HCT116 (cell line): ENCODE data around the gene TMEM141. TPM values are rescaled to one million over a fixed set of nuclear protein-coding genes. Genes with fewer than 3 reads are reported as not detected.

ENCODE experiments used
- ATAC-seq: fragments of 200-7000 bp; cut with Tn5 transposase; 2 replicates; pipeline ENCODE4 v1.9.1; 2020; ENCODE audit warnings: mild to moderate bottlenecking, moderate library complexity
- BruUV-seq: library from RNA; stranded (reverse); fragments of 400-500 nt; replicated peaks from 2 replicates; lab custom pipeline; 2021; lab: Mats Ljungman, UMichigan
- CTCF ChIA-PET: fragments of 300-600 bp; sonication (Branson Sonifier 250); formaldehyde crosslinking; loops from one replicate; lab custom pipeline; 2021; ENCODE audit warnings: antibody characterized with exemption; lab: Charles Lee
- POLR2A ChIA-PET: fragments of 300-600, 350-600 bp; sonication (Branson Sonifier 250); formaldehyde crosslinking; loops from one replicate; lab custom pipeline; 2021; ENCODE audit warnings: antibody characterized with exemption; lab: Charles Lee
- RAD21 ChIA-PET, 2 experiments: fragments of 300-600 bp; sonication (Branson Sonifier 250); formaldehyde crosslinking; loops; one replicate each; lab custom pipeline; 2023; ENCODE audit warnings: low total read pairs in 2 of 2; ENCODE audit not compliant: uncharacterized antibody in 2 of 2, unreplicated experiment in 2 of 2, low non-redundant PET in 1 of 2; lab: Charles Lee
- DNase-seq: peaks from one replicate; pipeline ENCODE4 v3.0.0-alpha.2; 2010; ENCODE audit warnings: low read depth, low spot score
- H2AFZ ChIP-seq: fragments of 200-600 bp; shearing (Covaris generic), sonication (generic); 2 replicates; pipeline ENCODE4 v1.6.1; 2017; ENCODE audit warnings: low read depth, mixed run types, mixed read lengths, antibody characterized with exemption, low read length; ENCODE audit not compliant: poor library complexity, severe bottlenecking
- H3K27ac ChIP-seq: 2 replicates; pipeline ENCODE4 v1.5.1; 2012; ENCODE audit warnings: low read depth, low read length
- H3K27me3 ChIP-seq: fragments of 200-600 bp; sonication (generic); 2 replicates; pipeline ENCODE4 v1.6.1; 2016; ENCODE audit warnings: mixed run types, low read length, mixed read lengths; ENCODE audit not compliant: insufficient read depth
- H3K36me3 ChIP-seq, 2 experiments: fragments of 200-500 bp in 1 of 2; fragments of 200-600 bp in 1 of 2; sonication (Bioruptor generic) in 1 of 2; sonication (generic) in 1 of 2; 2 replicates each; pipeline versions ENCODE4 v1.5.1 to v1.6.1; 2014 to 2016; ENCODE audit warnings: low read length in 2 of 2, inconsistent platforms in 1 of 2, mixed read lengths in 1 of 2, mixed run types in 1 of 2; ENCODE audit not compliant: insufficient read depth in 2 of 2, control insufficient read depth in 1 of 2
- H3K4me1 ChIP-seq, 2 experiments: fragments of 200-600 bp in 1 of 2; sonication (generic) in 1 of 2; 2 replicates each; pipeline versions ENCODE4 v1.5.1 to v1.6.1; 2012 to 2017; ENCODE audit warnings: low read length in 2 of 2, inconsistent platforms in 1 of 2, mild to moderate bottlenecking in 1 of 2, mixed read lengths in 1 of 2, mixed run types in 1 of 2, moderate library complexity in 1 of 2; ENCODE audit not compliant: insufficient read depth in 2 of 2, control insufficient read depth in 1 of 2
- H3K4me2 ChIP-seq: fragments of 200-600 bp; sonication (generic); 2 replicates; pipeline ENCODE4 v1.6.1; 2017; ENCODE audit warnings: mixed run types, low read length, mixed read lengths
- H3K4me3 ChIP-seq, 2 experiments: fragments of 200-600 bp in 1 of 2; sonication (generic) in 1 of 2; replicated peaks in 1 of 2; 2 replicates each; pipeline ENCODE4 v1.5.1; 2011 to 2016; ENCODE audit warnings: low read length in 2 of 2, control low read depth in 1 of 2, low read depth in 1 of 2, mild to moderate bottlenecking in 1 of 2, mixed read lengths in 1 of 2, mixed run types in 1 of 2
- H3K79me2 ChIP-seq: fragments of 200-600 bp; sonication (generic); 2 replicates; pipeline ENCODE4 v1.6.1; 2017; ENCODE audit warnings: mild to moderate bottlenecking, mixed run types, low read length, moderate library complexity, mixed read lengths; ENCODE audit not compliant: insufficient read depth
- H3K9ac ChIP-seq: fragments of 200-600 bp; sonication (generic); 2 replicates; pipeline ENCODE4 v1.6.1; 2016; ENCODE audit warnings: low read length, mixed read lengths
- H3K9me2 ChIP-seq: fragments of 200-600 bp; sonication (generic), shearing (Covaris generic); 2 replicates; pipeline ENCODE4 v1.6.1; 2017; ENCODE audit warnings: mixed run types, mild to moderate bottlenecking, moderate library complexity; ENCODE audit not compliant: insufficient read depth
- H3K9me3 ChIP-seq, 2 experiments: fragments of 200-500 bp in 1 of 2; fragments of 200-600 bp in 1 of 2; sonication (Bioruptor generic) in 1 of 2; sonication (generic) in 1 of 2; 2 replicates each; pipeline ENCODE4 v1.6.1; 2014 to 2017; ENCODE audit warnings: low read length in 2 of 2, mixed read lengths in 2 of 2, inconsistent platforms in 1 of 2, low read depth in 1 of 2, mild to moderate bottlenecking in 1 of 2, mixed run types in 1 of 2, moderate library complexity in 1 of 2; ENCODE audit not compliant: control insufficient read depth in 1 of 2, insufficient read depth in 1 of 2
- H4K20me1 ChIP-seq: fragments of 200-600 bp; sonication (generic), shearing (Covaris generic); 2 replicates; pipeline ENCODE4 v1.6.1; 2017; ENCODE audit warnings: mixed run types, mild to moderate bottlenecking, moderate library complexity; ENCODE audit not compliant: insufficient read depth
- CEBPB ChIP-seq: IDR thresholded peaks from 2 replicates; pipeline ENCODE4 v1.6.1; 2012; ENCODE audit warnings: low read depth
- EGR1 ChIP-seq: IDR thresholded peaks from 2 replicates; pipeline ENCODE4 v1.6.1; 2012; ENCODE audit warnings: low read depth
- EZH2 ChIP-seq: fragments of 200-600 bp; sonication (generic); IDR thresholded peaks from 2 replicates; pipeline ENCODE4 v1.6.1; 2017; ENCODE audit warnings: antibody characterized with exemption, mixed run types
- EZH2phosphoT487 ChIP-seq: fragments of 200-600 bp; IDR thresholded peaks from 2 replicates; pipeline ENCODE4 v1.6.1; 2018; ENCODE audit warnings: antibody characterized with exemption, borderline replicate concordance
- FOSL1 ChIP-seq: IDR thresholded peaks from 2 replicates; pipeline ENCODE4 v1.6.1; 2012; ENCODE audit warnings: low read depth
- JUND ChIP-seq: IDR thresholded peaks from 2 replicates; pipeline ENCODE4 v1.6.1; 2012
- POLR2AphosphoS5 ChIP-seq: IDR thresholded peaks from 2 replicates; pipeline ENCODE4 v1.6.1; 2011; ENCODE audit warnings: mild to moderate bottlenecking, low read depth, low read length, moderate library complexity
- RAD21 ChIP-seq: IDR thresholded peaks from 2 replicates; pipeline ENCODE4 v1.6.1; 2012; ENCODE audit warnings: low read depth, mild to moderate bottlenecking
- SIN3A ChIP-seq: IDR thresholded peaks from 2 replicates; pipeline ENCODE4 v1.6.1; 2012; ENCODE audit warnings: low read depth
- SP1 ChIP-seq: IDR thresholded peaks from 2 replicates; pipeline ENCODE4 v1.6.1; 2012; ENCODE audit warnings: low read depth
- SRF ChIP-seq: IDR thresholded peaks from 2 replicates; pipeline ENCODE4 v1.6.1; 2012; ENCODE audit warnings: low read depth
- TCF7L2 ChIP-seq: IDR thresholded peaks from 2 replicates; pipeline ENCODE4 v1.7.0; 2011; ENCODE audit warnings: borderline replicate concordance, inconsistent platforms; ENCODE audit not compliant: insufficient read depth, insufficient read length; ENCODE audit errors: extremely low read depth
- YY1 ChIP-seq: IDR thresholded peaks from 2 replicates; pipeline ENCODE4 v1.6.1; 2011; ENCODE audit warnings: low read length, low read depth, moderate library complexity, mild to moderate bottlenecking; ENCODE audit not compliant: insufficient replicate concordance; ENCODE audit errors: extremely low read depth
- ZFX ChIP-seq: fragments of 450-650 bp; IDR thresholded peaks from 2 replicates; pipeline ENCODE4 v1.6.1; 2017
- ZNF274 ChIP-seq: fragments of 200-500 bp; sonication (Bioruptor generic); IDR thresholded peaks from 2 replicates; pipeline ENCODE4 v1.6.1; 2014; ENCODE audit warnings: mild to moderate bottlenecking, low read depth, low read length, inconsistent platforms
- intact Hi-C: fragments of 100-400 bp; cut with micrococcal nuclease; formaldehyde crosslinking; loops from 2 replicates; pipeline ENCODE4 v1.10.0; 2022
- total RNA-seq: library from RNA; stranded (reverse); gene quantifications from one replicate; pipeline ENCODE4 v1.2.1, GENCODE V29; 2021; ENCODE audit not compliant: unreplicated experiment
- TF ChIP-seq, protein P1 (sequence below): IDR thresholded peaks from 2 replicates; pipeline ENCODE4 v1.6.1; 2012
- TF ChIP-seq, protein P2 (sequence below): IDR thresholded peaks from 2 replicates; pipeline ENCODE4 v1.6.1; 2012; ENCODE audit warnings: low read depth
- TF ChIP-seq, protein P3 (sequence below): IDR thresholded peaks from 2 replicates; pipeline ENCODE4 v1.6.1; 2012
- TF ChIP-seq, protein P4 (sequence below), 3 experiments: fragments of 200-600 bp in 1 of 3; sonication (generic) in 1 of 3; IDR thresholded peaks in 2 of 3; conservative IDR thresholded peaks in 1 of 3; 2 replicates each; pipeline ENCODE4 v1.5.1; 2012 to 2017; ENCODE audit warnings: low read depth in 2 of 3, low read length in 2 of 3, antibody characterized with exemption in 1 of 3, borderline replicate concordance in 1 of 3, control low read depth in 1 of 3, mild to moderate bottlenecking in 1 of 3, mixed read lengths in 1 of 3, mixed run types in 1 of 3, moderate library complexity in 1 of 3; ENCODE audit not compliant: insufficient read depth in 1 of 3
- TF ChIP-seq, protein P5 (sequence below): IDR thresholded peaks from 2 replicates; pipeline ENCODE4 v1.6.1; 2011; ENCODE audit warnings: mild to moderate bottlenecking, low read length, moderate library complexity; ENCODE audit not compliant: insufficient replicate concordance; ENCODE audit errors: extremely low read depth

Gene TMEM141
- total RNA-seq, 1 experiment from 2014 or later = 73.6 TPM

DNA sequence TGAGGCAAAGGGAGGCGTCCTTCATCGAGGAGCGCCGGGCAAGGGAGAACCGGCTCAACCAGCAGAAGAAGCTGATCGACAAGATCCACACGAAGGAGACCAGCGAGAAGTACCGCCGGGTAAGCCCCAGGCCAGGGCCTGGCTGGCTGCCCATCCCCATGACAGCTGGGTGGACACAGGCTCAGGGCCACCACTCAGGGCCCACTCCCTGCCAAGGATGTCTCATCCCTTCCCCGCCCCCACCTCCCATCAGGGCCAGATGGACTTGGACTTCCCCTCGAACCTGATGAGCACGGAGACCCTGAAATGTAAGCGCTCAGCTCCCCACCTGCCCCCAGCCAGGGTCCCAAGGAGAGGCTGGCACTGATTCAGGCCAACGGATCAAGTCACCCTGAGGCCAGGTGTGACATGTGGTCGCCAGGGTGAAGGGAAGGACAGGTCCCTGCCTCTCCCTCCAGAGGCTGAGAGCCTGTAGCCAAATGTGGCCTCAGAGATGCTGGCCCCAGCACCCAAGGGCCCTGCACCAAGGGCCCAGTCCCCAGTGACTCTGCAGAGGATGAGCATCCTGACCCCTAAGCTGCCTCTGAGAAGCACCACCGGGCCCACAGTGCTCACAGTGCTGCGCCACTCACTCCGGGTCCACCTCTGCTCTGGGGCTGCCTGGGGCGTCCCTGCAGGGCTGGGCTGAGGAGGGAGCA is 13.5 kb downstream of the TMEM141 start:
- Histone ChIP-seq H4K20me1 (no peaks in the 10 kb centered on the region), H3K27me3 (no peaks in the 10 kb centered on the region), H3K9me3 (no peaks in the 10 kb centered on the region), H3K27ac (no peak overlapping the region), H3K4me1 (peaks cover 31 to 40% of the 10 kb centered on the region in 2 experiments), H3K4me3 (no peak overlapping the region), H3K9me2 (no peaks in the 10 kb centered on the region), H3K9ac (no peak overlapping the region)
- POLR2A ChIA-PET = no interaction called here
- RAD21 ChIA-PET = no interaction called here
- no peak for ATAC-seq
- TF ChIP-seq, protein P1, sequence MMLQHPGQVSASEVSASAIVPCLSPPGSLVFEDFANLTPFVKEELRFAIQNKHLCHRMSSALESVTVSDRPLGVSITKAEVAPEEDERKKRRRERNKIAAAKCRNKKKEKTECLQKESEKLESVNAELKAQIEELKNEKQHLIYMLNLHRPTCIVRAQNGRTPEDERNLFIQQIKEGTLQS = no peak
- TF ChIP-seq SRF (no peak), RAD21 (no peak), CEBPB (no peak), POLR2AphosphoS5 (no peak), EGR1 (no peak), SP1 (no peak), SIN3A (no peak), EZH2phosphoT487 (no peak), YY1 (no peak), FOSL1 (no peak), EZH2 (no peak), TCF7L2 (no peak), ZNF274 (no peak), ZFX (no peak), JUND (no peak)
- TF ChIP-seq, protein P2, sequence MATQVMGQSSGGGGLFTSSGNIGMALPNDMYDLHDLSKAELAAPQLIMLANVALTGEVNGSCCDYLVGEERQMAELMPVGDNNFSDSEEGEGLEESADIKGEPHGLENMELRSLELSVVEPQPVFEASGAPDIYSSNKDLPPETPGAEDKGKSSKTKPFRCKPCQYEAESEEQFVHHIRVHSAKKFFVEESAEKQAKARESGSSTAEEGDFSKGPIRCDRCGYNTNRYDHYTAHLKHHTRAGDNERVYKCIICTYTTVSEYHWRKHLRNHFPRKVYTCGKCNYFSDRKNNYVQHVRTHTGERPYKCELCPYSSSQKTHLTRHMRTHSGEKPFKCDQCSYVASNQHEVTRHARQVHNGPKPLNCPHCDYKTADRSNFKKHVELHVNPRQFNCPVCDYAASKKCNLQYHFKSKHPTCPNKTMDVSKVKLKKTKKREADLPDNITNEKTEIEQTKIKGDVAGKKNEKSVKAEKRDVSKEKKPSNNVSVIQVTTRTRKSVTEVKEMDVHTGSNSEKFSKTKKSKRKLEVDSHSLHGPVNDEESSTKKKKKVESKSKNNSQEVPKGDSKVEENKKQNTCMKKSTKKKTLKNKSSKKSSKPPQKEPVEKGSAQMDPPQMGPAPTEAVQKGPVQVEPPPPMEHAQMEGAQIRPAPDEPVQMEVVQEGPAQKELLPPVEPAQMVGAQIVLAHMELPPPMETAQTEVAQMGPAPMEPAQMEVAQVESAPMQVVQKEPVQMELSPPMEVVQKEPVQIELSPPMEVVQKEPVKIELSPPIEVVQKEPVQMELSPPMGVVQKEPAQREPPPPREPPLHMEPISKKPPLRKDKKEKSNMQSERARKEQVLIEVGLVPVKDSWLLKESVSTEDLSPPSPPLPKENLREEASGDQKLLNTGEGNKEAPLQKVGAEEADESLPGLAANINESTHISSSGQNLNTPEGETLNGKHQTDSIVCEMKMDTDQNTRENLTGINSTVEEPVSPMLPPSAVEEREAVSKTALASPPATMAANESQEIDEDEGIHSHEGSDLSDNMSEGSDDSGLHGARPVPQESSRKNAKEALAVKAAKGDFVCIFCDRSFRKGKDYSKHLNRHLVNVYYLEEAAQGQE = no peak
- TF ChIP-seq, protein P3, sequence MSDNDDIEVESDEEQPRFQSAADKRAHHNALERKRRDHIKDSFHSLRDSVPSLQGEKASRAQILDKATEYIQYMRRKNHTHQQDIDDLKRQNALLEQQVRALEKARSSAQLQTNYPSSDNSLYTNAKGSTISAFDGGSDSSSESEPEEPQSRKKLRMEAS = no peak
- TF ChIP-seq, protein P4, sequence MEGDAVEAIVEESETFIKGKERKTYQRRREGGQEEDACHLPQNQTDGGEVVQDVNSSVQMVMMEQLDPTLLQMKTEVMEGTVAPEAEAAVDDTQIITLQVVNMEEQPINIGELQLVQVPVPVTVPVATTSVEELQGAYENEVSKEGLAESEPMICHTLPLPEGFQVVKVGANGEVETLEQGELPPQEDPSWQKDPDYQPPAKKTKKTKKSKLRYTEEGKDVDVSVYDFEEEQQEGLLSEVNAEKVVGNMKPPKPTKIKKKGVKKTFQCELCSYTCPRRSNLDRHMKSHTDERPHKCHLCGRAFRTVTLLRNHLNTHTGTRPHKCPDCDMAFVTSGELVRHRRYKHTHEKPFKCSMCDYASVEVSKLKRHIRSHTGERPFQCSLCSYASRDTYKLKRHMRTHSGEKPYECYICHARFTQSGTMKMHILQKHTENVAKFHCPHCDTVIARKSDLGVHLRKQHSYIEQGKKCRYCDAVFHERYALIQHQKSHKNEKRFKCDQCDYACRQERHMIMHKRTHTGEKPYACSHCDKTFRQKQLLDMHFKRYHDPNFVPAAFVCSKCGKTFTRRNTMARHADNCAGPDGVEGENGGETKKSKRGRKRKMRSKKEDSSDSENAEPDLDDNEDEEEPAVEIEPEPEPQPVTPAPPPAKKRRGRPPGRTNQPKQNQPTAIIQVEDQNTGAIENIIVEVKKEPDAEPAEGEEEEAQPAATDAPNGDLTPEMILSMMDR (IDR thresholded peaks at IDR 0.05 in 2 of 3, conservative IDR thresholded peaks at IDR 0.05 in 1 of 3; ENCODE audit: borderline replicate concordance in 1 of 3, insufficient read depth in 1 of 3, low read depth in 2 of 3, low read length in 2 of 3) = no peak
- TF ChIP-seq, protein P5, sequence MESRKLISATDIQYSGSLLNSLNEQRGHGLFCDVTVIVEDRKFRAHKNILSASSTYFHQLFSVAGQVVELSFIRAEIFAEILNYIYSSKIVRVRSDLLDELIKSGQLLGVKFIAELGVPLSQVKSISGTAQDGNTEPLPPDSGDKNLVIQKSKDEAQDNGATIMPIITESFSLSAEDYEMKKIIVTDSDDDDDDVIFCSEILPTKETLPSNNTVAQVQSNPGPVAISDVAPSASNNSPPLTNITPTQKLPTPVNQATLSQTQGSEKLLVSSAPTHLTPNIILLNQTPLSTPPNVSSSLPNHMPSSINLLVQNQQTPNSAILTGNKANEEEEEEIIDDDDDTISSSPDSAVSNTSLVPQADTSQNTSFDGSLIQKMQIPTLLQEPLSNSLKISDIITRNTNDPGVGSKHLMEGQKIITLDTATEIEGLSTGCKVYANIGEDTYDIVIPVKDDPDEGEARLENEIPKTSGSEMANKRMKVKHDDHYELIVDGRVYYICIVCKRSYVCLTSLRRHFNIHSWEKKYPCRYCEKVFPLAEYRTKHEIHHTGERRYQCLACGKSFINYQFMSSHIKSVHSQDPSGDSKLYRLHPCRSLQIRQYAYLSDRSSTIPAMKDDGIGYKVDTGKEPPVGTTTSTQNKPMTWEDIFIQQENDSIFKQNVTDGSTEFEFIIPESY = no peak
- TF ChIP-seq, all 23 proteins: peak for 0
- H3K36me3 ChIP-seq = peaks cover 0 to 3% of the 10 kb centered on the region in 2 experiments; a peak in 1 of 4 replicates
- H3K79me2 ChIP-seq = peaks cover 25% of the 10 kb centered on the region
- CTCF ChIA-PET = no interaction called here
- BruUV-seq = no TSS peak
- no peak overlapping the region for H3K4me2 ChIP-seq
- no peak overlapping the region for H2AFZ ChIP-seq
- intact Hi-C loops = no loop called here
- no peak for DNase-seq
